AG10803 (cell line): Measurements from ENCODE around the gene CCL4.

ENCODE experiments used
- DNase-seq: peaks from one replicate; pipeline ENCODE4 v3.0.0; 2010; ENCODE audit warnings: low read depth
- H3K4me3 ChIP-seq: 2 replicates; pipeline ENCODE4 v1.5.1; 2011; ENCODE audit warnings: mild to moderate bottlenecking, low read length, control low read depth
- CTCF ChIP-seq: conservative IDR thresholded peaks from 2 replicates; pipeline ENCODE4 v1.5.1; 2011; ENCODE audit warnings: mild to moderate bottlenecking, low read length, control low read depth, inconsistent platforms

CCL4 gene

GRCh38 chr17:36128411-36128978 is 24.9 kb downstream of the CCL4 start:
- no peak for DNase-seq
- no peak overlapping the region for H3K4me3 ChIP-seq
- TF ChIP-seq CTCF: no peak

- DNase-seq: no peak
- no peak for TF ChIP-seq CTCF
- H3K4me3 ChIP-seq: no peak overlapping the region
Observed at GRCh38 chr17:36129616-36130015, 26.0 kb downstream of the CCL4 start.

GRCh38 chr17:36130346-36130745 is 26.7 kb downstream of the CCL4 start:
- DNase-seq: no peak
- H3K4me3 ChIP-seq: no peak overlapping the region
- no peak for TF ChIP-seq CTCF

GRCh38 chr17:36131421-36131820 is 27.8 kb downstream of the CCL4 start:
- TF ChIP-seq CTCF: no peak
- DNase-seq: no peak
- H3K4me3 ChIP-seq: no peak overlapping the region

GRCh38 chr17:36131931-36132330 is 28.3 kb downstream of the CCL4 start:
- no peak for TF ChIP-seq CTCF
- DNase-seq: no peak
- no peak overlapping the region for H3K4me3 ChIP-seq

- no peak overlapping the region for H3K4me3 ChIP-seq
- no peak for DNase-seq
- no peak for TF ChIP-seq CTCF
Observed at GRCh38 chr17:36132421-36132831, 28.8 kb downstream of the CCL4 start.

GRCh38 chr17:36133602-36134236 is 30.1 kb downstream of the CCL4 start:
- no peak overlapping the region for H3K4me3 ChIP-seq
- TF ChIP-seq CTCF: no peak
- DNase-seq: no peak
